Measurements from ENCODE around the gene GPR89B.
A peak's percentile ranks its signal among the peaks of the same experiment; 100 is the strongest.
"Not testable (repeated sequence)": the region's sequence is repeated elsewhere in the genome, so short reads cannot be mapped to it uniquely, and the experiment has no call there.

GPR89B gene

DNA sequence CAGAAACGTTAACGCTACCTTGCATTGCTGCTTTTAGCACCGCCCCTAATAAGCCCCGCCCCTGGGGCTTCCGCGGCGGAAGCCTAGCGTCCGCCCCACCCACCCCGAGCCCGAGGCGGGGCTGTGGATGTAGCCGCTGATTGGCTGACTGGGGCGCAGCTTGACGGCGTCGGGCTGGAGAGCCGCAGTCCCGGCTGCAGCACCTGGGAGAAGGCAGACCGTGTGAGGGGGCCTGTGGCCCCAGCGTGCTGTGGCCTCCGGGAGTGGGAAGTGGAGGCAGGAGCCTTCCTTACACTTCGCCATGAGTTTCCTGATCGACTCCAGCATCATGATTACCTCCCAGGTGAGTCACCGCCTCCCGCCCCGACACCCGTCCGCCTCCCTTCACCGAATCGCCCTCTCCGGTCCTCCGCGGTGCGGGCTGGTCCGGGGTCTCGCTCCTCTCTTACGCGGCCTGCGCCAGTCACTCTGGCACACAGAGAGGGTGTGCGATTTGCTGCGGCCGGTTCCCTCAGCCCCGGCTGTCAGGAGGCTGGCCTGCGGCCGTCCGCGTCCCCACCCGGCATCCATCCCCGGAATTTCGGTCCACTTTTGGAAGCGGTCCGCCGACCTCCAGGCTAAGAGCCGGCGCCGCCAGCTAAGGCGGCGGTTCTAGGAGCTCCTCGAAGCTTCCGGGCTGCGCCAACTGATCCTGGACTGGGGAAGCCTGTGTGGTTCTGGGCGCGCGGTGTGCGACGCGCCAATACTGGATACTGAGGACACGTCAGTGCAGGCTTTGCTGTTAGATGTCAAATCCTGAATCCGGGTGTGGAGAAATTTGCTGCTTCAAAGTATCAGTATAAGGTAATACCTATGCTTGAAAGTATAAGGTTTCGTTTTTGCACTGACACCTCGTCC, at the start of gene GPR89B:
Gene GPR89B, plus strand, starts transcription at position 185 of the 897 bp plus-strand sequence. Its CDS starts 117 bp downstream, at position 302.
- DNase-seq (ENCODE audit: low read depth), result peak; percentile 76

DNA sequence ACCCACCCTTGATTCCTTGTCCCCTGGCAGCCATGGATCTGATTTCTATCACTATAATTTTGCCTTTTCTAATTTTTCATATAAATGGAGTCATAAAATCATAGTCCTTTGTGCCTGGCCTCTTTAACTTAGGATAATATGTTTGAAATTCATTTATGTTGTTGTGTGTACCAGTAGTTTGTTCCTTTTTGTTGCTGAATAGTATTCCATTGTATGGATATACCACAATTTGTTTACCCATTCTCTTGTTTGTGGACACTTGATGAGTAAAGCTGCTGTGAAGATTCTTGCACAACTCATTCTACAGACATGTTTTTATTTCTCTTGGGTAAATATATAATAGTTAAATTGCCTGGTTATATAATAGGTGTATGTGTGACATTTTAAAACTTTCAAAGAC, 48.3 kb upstream of the GPR89B start:
- DNase-seq (ENCODE audit: low read depth), result no peak

DNA sequence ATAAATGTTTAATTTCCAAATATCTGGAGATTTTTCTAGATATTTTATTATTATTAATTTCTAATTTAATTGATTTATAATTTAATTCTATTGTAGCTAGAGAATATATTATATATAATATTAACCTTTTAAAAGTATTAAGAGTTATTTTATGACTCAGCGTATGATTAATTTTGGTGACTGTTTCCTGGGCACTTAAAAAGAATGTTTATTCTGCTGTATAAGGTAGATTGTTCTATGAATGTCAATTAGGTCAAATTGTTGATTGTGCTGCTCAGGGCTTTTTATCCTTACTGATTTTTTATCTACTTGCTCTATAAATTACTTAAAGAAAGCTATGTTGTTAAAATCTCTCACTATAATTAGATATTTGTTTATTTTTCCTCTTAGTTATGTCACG, 45.7 kb upstream of the GPR89B start:
- DNase-seq (ENCODE audit: low read depth), result no peak

DNA sequence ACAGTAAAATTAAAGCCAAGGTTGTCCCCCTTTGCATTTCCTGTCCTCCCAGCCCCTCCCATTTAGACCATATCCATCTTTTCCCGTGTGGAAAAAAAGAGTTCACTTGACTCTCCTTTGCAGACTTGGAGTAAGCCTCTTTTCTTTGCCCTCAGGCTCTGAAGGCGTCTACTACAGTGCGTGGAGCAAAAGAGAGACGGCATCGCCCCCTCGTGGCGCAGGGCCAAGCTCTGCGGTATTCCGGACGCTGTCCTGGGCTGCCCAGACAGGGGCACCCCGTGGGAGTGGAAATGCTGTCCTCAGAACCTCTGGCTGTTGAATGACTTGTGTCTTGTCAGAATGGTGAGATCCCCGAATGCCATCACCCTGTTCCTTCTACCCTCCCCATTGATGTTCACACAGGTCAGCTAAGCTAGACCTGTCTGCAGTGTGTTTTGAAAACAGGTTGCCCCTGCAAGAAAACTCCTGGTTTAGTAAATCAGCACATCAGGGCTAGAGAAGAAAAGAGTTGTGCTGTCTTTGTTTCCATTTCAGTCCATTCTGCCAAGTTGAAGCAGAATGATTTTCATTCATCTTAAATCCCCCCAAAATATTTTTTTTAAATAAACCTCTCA, 37.9 kb upstream of the GPR89B start:
- peak; percentile 49 for DNase-seq (ENCODE audit: low read depth)

DNA sequence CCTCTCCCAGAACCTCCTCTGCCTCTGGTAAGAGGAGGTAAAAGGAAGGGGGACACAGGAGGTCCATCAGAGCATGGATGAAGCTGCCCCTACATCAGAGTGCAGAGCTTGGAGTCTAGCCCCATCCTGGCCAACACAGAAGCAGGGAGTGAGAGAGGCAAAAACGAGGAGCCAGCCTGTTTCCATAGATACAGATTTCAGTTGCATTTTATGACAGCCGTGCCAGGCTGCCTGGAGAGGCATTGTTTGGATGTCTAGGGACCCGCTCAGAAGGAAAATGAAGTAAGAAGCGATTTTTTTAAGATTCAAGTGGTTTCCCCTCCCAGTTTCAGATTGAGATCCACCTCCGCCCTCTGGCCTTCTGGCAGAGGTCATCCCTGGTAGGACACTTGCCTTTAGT, 37.1 kb upstream of the GPR89B start:
- DNase-seq (ENCODE audit: low read depth), result no peak

DNA sequence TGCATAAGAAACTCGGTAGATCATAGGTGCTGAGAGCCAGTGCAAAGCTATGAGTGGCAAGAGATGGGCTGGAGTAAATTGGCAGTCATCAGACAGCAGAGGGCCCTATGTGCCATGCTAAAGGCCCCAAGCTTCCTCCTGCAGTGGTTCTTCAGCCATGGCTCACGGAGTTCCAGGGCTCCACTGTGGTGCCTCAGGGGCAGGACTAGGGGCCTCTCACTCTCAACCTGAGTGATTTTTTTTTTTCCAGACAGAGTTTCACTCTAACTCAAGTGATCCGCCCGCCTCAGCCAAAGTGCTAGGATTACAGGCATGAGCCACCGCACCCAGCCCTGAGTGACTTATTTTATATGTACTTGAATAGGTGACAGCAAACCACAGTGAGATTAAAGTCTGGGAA, 36.0 kb upstream of the GPR89B start:
- peak; percentile 6 for DNase-seq (ENCODE audit: low read depth)

DNA sequence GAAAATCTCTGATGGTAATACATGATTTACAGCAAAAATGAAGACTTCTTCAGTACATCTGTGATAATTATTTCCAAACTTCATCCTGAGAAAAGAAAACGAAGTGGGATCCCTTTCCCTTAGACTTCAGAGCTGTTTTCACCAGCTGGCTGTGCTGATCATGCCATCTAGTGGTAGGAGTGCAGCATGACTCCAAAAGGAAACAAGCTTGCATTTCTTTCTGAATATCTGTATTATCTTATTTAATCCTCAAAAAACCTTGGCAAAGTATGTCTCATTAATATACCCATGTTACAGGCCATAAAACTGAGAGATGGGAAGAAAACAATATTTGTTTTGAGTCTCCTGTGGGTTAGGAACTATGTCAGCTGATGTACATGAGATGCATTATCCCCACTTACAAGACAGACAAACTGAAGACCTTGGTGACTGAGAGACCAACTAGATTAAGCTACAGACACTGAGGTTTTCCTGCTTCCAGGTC, 35.4 kb upstream of the GPR89B start:
- DNase-seq (ENCODE audit: low read depth), result peak; percentile 51

DNA sequence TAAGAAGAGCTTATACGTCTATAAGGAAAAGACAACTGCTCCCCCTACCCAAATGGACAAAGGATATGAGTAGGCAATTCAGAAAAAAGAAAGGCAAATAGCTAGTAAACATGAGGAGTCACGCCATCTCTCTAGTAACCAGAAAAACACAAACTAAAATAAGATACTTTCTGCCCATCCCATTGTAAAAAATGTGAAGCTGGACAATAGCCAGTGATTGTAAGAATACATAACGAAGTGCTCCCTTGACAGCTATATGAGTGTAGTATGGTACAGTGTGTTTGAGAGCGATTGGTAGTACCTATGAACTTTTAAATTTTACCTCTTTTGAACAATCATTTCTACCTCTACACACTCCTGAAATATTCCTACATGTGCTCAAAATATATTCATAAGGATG, 33.1 kb upstream of the GPR89B start:
- no peak for DNase-seq (ENCODE audit: low read depth)

DNA sequence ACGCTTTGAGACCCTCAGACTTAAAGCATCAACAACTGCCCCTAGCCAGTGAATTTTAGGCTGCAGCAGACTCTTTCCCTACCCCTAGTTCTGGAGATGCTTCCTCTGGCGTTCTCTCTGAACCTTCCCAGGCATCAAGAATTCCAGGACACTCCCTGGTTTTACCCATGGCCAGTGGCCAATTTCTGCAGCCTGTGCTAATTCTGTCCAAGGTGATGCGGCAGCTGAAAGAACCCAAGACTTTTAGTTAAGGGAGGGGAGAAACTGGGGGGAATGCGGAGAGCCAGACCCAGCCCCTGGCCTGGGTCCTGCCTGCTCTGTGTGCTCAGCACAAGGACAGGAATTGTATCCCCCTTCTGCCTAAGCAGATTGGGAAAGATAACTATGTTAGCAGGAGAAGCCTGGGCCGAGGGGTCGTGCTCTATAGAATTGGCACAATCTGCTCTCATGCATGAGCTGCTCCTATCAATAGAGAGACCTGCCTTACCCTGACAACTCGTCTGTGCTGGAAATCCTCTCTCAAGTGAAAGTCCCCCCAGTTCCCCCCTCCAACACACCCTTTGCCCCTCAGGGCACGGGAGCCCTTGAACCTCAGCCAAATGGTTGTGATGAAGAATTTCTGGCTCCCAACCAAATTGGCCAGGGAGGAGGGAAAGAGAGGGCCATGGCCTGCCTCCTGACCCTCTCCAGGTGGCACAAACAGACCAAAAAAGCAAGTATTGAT, 31.0 kb upstream of the GPR89B start:
- no peak for DNase-seq (ENCODE audit: low read depth)

DNA sequence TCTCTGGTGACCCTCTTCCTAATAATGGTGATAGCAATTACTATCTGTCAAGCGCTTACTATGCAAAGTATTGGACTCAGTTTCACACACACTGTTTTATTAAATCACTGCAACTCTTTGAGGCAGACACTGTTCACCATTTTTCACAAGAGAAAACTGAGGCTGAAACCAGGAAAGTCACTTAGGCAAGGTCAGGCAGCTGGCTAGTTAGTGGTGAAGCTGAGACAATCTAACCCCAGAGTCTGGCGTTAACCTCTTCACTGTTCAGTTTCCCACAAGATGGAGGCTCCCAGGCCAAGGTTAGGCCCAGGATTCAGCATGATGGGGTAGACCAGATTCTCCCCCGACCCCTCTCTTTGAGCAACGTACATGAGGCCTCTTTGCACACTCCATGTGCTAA, 30.4 kb upstream of the GPR89B start:
- no peak for DNase-seq (ENCODE audit: low read depth)

DNA sequence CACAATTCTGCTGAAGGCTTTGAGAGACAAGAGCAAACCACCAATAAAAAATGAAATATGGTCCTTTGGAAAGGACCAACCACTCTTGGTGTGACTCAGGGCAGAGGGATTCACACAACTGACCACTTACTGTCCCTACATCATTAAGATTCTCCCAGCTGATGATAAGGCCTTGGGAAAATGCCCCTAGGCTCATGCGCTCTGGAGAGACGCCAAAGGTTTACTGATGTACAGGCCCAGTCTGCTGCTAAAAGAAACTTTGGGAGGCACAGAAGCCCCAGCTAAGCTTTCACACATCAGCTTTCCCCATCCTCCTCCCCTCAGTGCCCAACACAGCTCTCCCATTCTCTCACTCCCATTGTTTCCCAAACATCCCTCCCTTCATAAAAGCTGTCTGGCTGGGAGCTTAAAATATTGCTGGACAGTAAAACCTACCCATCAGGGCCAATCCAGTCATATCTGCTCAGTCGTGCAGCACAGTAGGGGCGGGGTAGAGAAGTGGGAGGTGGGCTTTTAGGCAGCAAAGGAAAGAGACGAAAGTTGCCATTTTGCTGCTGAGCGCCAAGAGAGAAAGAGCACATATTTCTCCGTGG, 25.9 kb upstream of the GPR89B start, which contains the start of gene GJA8:
Gene GJA8, plus strand, starts transcription at position 543 of the 593 bp plus-strand sequence. CDS start 5,161 bp downstream, outside the sequence.
- peak; percentile 27 for DNase-seq (ENCODE audit: low read depth)

DNA sequence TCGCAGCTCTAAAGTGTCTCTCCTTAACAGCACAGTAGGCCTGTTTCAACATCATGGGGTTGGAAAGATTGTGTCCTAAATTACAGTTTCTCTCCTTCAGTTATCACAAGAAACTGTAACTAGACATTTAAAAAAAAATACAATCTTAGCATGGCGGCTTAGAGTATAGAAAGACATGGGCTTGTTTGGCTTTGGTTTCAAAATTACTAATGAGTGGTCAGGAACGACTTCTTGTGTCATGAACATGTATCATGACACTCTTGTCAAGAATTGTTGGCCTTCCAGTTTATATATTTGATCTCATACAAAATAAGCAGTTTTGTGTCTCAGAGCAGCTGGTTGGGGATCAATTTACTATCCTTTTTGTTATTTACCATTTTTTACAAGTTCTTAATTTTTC, 23.5 kb upstream of the GPR89B start:
- no peak for DNase-seq (ENCODE audit: low read depth)

DNA sequence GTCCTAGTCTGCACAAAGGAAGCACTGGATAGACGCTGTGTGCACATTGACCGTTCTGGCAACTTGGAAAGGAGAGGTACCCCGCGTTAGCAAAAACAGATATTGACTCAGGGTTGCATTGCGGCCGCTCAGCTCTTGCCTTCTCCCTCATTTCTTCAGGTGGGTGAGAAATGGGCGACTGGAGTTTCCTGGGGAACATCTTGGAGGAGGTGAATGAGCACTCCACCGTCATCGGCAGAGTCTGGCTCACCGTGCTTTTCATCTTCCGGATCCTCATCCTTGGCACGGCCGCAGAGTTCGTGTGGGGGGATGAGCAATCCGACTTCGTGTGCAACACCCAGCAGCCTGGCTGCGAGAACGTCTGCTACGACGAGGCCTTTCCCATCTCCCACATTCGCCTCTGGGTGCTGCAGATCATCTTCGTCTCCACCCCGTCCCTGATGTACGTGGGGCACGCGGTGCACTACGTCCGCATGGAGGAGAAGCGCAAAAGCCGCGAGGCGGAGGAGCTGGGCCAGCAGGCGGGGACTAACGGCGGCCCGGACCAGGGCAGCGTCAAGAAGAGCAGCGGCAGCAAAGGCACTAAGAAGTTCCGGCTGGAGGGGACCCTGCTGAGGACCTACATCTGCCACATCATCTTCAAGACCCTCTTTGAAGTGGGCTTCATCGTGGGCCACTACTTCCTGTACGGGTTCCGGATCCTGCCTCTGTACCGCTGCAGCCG, 20.3 kb upstream of the GPR89B start:
- no peak for DNase-seq (ENCODE audit: low read depth)

DNA sequence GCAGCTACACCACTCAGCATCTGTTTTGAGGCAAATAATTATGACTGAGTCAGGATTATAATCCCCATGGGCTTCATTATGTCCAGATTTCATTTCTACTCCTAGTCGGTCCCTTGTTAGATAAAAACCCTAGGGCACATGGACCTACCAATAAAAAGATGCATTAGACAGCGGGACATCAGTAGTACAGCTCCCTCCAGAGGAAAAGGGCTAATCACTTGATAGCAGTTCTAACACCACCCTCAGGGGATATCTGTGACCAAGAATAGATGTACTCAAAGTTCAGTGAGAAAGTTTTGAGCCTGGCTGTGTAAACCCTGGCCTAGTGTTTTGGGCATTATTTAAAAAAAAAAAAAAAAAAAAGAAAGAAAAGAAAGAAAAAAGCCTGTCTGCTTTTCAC, 15.7 kb upstream of the GPR89B start:
- no peak for DNase-seq (ENCODE audit: low read depth)

DNA sequence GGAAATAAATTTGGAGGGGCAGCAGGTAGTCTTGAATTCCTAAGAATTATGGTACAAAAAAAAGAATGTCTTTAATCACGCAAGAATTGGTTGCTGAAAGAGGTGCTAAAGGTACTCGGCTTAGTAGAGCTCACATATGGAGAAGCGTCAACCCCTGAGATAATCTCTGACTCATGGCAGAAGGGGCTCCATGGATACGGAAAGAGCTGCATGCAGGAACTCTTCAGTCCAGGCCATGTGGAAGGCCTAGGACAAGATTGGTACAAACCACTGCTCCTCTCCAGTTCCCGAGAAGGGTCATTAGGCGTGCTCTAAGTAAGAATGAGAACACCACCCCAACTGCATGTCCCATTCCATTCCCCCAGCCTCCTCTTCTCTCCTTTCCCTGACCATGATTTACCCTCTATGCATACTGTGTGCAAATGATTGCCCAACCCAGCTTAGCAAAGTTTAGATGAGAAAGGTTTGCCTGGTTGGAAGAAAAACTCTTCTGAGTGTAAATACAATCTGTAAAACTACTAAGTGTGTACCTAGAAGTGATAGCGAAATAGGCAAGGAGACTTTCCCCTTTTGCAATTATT, 14.8 kb upstream of the GPR89B start:
- no peak for DNase-seq (ENCODE audit: low read depth)

DNA sequence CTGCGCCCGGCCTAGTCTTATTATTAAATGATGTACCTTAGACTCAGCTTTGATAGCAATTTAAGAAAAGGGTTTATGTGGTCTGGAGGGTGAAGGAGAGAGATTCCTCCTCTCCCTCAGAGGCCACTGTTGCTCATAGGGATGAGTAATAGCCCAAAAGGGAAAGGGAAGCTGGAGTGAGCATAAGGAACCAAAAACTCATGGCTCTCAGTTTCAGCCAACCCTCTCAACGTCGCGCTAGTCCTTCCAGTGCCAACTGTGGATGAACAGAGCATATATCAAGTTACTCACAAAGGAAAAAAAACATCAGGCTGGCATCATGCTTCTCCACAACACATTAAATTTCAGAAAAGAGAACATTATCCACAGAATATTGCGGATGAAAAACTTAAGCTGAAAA, 8.3 kb upstream of the GPR89B start:
- DNase-seq (ENCODE audit: low read depth), result no peak

DNA sequence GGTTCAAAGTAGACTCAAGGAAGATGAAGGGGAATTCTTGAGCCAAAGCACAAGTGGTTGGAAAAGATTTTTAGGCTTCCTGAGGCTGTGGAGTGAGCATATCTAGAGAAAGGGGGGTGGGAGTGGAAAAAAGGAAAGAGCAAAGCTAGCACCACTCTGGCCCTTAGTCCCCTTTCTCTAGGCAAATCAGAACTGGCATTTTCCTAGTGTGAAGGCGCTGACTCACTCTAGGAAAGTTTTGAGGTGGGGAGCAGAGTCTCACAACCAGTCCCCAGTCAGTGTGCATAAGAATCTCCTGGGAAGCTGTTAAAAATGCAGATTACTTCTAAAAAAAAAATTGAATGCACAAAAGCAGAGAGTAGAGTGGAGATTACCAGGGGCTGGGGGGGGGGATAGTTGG, 3.4 kb upstream of the GPR89B start:
- no peak for DNase-seq (ENCODE audit: low read depth)

DNA sequence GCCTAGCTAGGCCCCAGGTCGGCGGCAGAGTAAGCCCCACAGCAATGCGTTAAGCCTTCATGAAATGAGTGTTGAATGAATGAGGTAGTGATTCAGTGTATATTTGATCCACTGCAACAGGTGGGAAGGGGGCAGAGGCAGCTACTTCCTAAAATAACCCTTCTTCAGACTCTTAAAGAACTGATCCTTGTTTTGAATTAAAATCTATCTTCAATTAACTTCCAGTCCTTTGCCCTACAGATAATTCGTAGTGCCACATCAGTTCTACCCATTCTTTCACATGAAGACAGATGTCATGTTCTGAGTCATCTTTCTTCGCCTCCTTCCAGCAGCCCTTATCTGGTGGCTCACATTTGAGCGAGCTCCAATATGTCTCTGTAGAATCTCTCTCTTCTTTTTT, 1.0 kb upstream of the GPR89B start:
- not testable (repeated sequence) for DNase-seq (ENCODE audit: low read depth)

DNA sequence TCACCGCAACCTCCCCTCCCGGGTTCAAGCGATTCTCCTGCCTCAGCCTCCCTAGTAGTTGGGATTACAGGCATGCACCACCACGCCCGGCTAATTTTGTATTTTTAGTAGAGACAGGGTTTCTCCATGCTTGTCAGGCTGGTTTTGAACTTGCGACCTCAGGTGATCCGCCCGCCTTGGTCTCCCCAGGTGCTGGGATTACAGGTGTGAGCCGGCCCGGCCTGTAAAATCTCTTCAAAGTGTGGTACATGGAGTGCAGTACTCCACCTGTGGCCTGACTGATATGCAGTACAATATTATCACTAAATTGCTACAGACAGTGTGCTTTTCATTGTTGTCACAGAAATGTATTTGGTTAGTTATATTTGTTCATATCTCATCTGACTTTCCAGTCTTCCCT, 531 bp upstream of the GPR89B start:
- DNase-seq (ENCODE audit: low read depth), result not testable (repeated sequence)

DNA sequence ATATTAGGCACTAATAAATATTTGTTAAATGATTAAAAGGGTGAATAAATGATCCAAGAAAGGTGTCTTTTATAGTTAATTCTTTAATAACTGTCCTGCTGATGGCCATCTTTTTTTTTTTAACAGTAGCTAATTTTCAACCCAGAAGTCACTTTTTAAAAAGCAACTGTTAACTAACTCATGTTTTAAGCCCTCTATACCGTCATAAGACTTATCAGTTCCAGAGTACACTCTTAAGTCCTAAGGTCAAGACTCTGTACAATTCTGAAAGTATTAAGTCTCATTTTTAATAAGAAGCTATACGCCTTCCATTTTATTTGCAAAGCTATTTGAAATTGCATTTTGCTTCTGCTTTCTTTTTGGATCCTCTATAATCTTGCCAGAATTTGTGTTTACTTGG, 2.9 kb downstream of the GPR89B start:
- not testable (repeated sequence) for DNase-seq (ENCODE audit: low read depth)

DNA sequence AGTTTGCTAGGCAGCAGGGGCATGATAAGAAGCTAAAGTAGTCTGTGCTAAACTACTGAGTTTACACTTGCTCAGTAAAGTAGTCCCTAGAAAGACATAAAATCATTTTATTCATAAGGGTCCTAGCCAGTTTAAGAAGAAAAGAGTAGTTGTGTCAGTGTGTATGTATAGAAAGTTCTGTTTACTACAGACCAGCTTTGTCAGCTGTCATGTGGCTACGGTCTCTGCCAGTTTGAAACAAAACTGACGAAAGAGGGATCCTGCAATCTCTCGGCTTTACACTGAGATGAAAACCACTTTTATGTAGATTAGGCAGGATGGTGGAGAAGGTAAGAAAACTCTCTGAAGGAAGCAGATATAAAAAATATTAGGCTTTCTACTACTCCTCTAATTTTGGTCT, 7.1 kb downstream of the GPR89B start:
- DNase-seq (ENCODE audit: low read depth), result not testable (repeated sequence)

All from amniotic epithelial cell (primary cell).